H1 (cell line): ENCODE measurements around the gene NDUFA3. TPM values are rescaled to one million over a fixed set of nuclear protein-coding genes. Genes with fewer than 3 reads are reported as not detected.

Experiments
- CTCF ChIA-PET: fragments of 300-600 bp; sonication (Branson Sonifier 250); formaldehyde crosslinking; loops from one replicate; lab custom pipeline; 2021; ENCODE audit not compliant: partially characterized antibody; lab: Charles Lee
- POLR2A ChIA-PET: fragments of 300-600 bp; sonication (Branson Sonifier 250); formaldehyde crosslinking; loops from one replicate; lab custom pipeline; 2021; ENCODE audit warnings: inconsistent platforms; ENCODE audit not compliant: partially characterized antibody; lab: Charles Lee
- DNase-seq, 2 experiments: peaks; one replicate each; pipeline versions ENCODE4 v3.0.0 to v3.0.0-alpha.2; 2010 to 2022; ENCODE audit warnings: low spot score in 2 of 2, low read depth in 1 of 2, mixed read lengths in 1 of 2
- FAIRE-seq: peaks from 2 replicates; lab custom pipeline; 2011; peaks lifted over from hg19 to GRCh38; lab: Jason Lieb, UNC
- H2AFZ ChIP-seq: 2 replicates; pipeline ENCODE4 v1.8.1; 2012; ENCODE audit warnings: low read length, inconsistent platforms
- H2AK5ac ChIP-seq: 2 replicates; pipeline ENCODE4 v1.6.1; 2013; ENCODE audit warnings: low read depth, low read length
- H2BK120ac ChIP-seq: replicated peaks from 2 replicates; pipeline ENCODE3; 2013; ENCODE audit warnings: low read depth, low read length, inconsistent platforms
- H2BK12ac ChIP-seq: 2 replicates; pipeline ENCODE4 v1.6.1; 2013; ENCODE audit warnings: low read depth, low read length
- H2BK15ac ChIP-seq: 2 replicates; pipeline ENCODE4 v1.6.1; 2013; ENCODE audit warnings: low read length
- H2BK20ac ChIP-seq: 2 replicates; pipeline ENCODE4 v1.6.1; 2013; ENCODE audit warnings: low read length
- H2BK5ac ChIP-seq: 2 replicates; pipeline ENCODE4 v1.6.1; 2013; ENCODE audit warnings: low read depth, low read length
- H3K14ac ChIP-seq: 2 replicates; pipeline ENCODE4 v1.6.1; 2013; ENCODE audit warnings: inconsistent platforms; ENCODE audit not compliant: insufficient read length
- H3K18ac ChIP-seq: 2 replicates; pipeline ENCODE4 v1.6.1; 2013; ENCODE audit warnings: low read length; ENCODE audit errors: extremely low read depth
- H3K23ac ChIP-seq: 2 replicates; pipeline ENCODE4 v1.6.1; 2013; ENCODE audit warnings: inconsistent platforms; ENCODE audit not compliant: insufficient read length
- H3K23me2 ChIP-seq: 2 replicates; pipeline ENCODE4 v1.6.1; 2013; ENCODE audit warnings: low read depth, low read length
- H3K27ac ChIP-seq: 2 replicates; pipeline ENCODE4 v1.6.1; 2011; ENCODE audit warnings: low read depth, low read length, inconsistent platforms
- H3K27me3 ChIP-seq, 4 experiments: replicated peaks in 1 of 4; 1 replicate in 1 of 4; 2 replicates in 3 of 4; pipeline versions ENCODE4 v1.6.1 to v1.8.1; 2011 to 2013; ENCODE audit warnings: low read length in 3 of 4, mild to moderate bottlenecking in 3 of 4, inconsistent platforms in 2 of 4, mixed read lengths in 2 of 4, moderate library complexity in 1 of 4; ENCODE audit not compliant: control insufficient read depth in 3 of 4, insufficient read depth in 3 of 4; ENCODE audit errors: extremely low read depth in 1 of 4
- H3K36me3 ChIP-seq, 4 experiments: 2 replicates each; pipeline versions ENCODE4 v1.6.1 to v1.8.1; 2011 to 2013; ENCODE audit warnings: mild to moderate bottlenecking in 4 of 4, low read length in 3 of 4, moderate library complexity in 2 of 4, control low read depth in 1 of 4, inconsistent platforms in 1 of 4; ENCODE audit not compliant: insufficient read depth in 4 of 4, control insufficient read depth in 2 of 4
- H3K4ac ChIP-seq: replicated peaks from 2 replicates; pipeline ENCODE3; 2013; ENCODE audit warnings: low read length, low read depth, mixed read lengths, inconsistent platforms; ENCODE audit not compliant: insufficient read length
- H3K4me1 ChIP-seq, 4 experiments: replicated peaks in 1 of 4; 1 replicate in 1 of 4; 2 replicates in 3 of 4; pipeline versions ENCODE4 v1.6.1 to v1.8.1; 2011 to 2013; ENCODE audit warnings: low read length in 3 of 4, inconsistent platforms in 2 of 4, mixed read lengths in 1 of 4; ENCODE audit not compliant: insufficient read depth in 4 of 4, control insufficient read depth in 3 of 4
- H3K4me2 ChIP-seq, 2 experiments: 2 replicates each; pipeline versions ENCODE4 v1.6.1 to v1.8.1; 2011 to 2013; ENCODE audit warnings: low read depth in 2 of 2, low read length in 2 of 2, control low read depth in 1 of 2, inconsistent platforms in 1 of 2, mild to moderate bottlenecking in 1 of 2; ENCODE audit not compliant: insufficient read depth in 1 of 2
- H3K4me3 ChIP-seq, 4 experiments: fragments of 200-600, 300-600 bp in 1 of 4; sonication (generic), shearing (Covaris generic), sonication (Bioruptor Twin) in 1 of 4; 2 replicates each; pipeline versions ENCODE4 v1.5.1 to v1.8.1; 2011 to 2016; ENCODE audit warnings: low read length in 4 of 4, low read depth in 3 of 4, control low read depth in 2 of 4, inconsistent platforms in 2 of 4, mild to moderate bottlenecking in 2 of 4, mixed read lengths in 1 of 4, moderate library complexity in 1 of 4; ENCODE audit not compliant: insufficient read depth in 2 of 4; ENCODE audit errors: extremely low read depth in 1 of 4
- H3K56ac ChIP-seq: replicated peaks from 2 replicates; pipeline ENCODE3; 2013; ENCODE audit warnings: low read depth, mild to moderate bottlenecking, mixed read lengths, low read length, inconsistent platforms; ENCODE audit not compliant: insufficient read length
- H3K79me1 ChIP-seq: 2 replicates; pipeline ENCODE4 v1.6.1; 2013; ENCODE audit warnings: low read depth, low read length, control low read depth
- H3K79me2 ChIP-seq, 2 experiments: 2 replicates each; pipeline versions ENCODE4 v1.6.1 to v1.8.1; 2012 to 2013; ENCODE audit warnings: low read length in 2 of 2, mild to moderate bottlenecking in 2 of 2, inconsistent platforms in 1 of 2; ENCODE audit not compliant: insufficient read depth in 2 of 2, control insufficient read depth in 1 of 2
- H3K9ac ChIP-seq, 4 experiments: replicated peaks in 1 of 4; 1 replicate in 1 of 4; 2 replicates in 3 of 4; pipeline versions ENCODE4 v1.6.1 to v1.8.1; 2011 to 2013; ENCODE audit warnings: low read depth in 3 of 4, low read length in 3 of 4, control low read depth in 2 of 4, mild to moderate bottlenecking in 2 of 4, moderate library complexity in 2 of 4, inconsistent platforms in 1 of 4; ENCODE audit errors: extremely low read depth in 1 of 4
- H3K9me3 ChIP-seq, 2 experiments: 2 replicates each; pipeline versions ENCODE4 v1.6.1 to v1.8.1; 2012 to 2013; ENCODE audit warnings: mild to moderate bottlenecking in 2 of 2, moderate library complexity in 2 of 2, control low read depth in 1 of 2, inconsistent platforms in 1 of 2, low read depth in 1 of 2, low read length in 1 of 2, mixed read lengths in 1 of 2; ENCODE audit not compliant: insufficient read depth in 2 of 2
- H4K20me1 ChIP-seq, 2 experiments: replicated peaks in 1 of 2; 2 replicates each; pipeline versions ENCODE3 to v1.8.1; 2011 to 2013; ENCODE audit warnings: inconsistent platforms in 2 of 2, low read length in 2 of 2, mild to moderate bottlenecking in 1 of 2; ENCODE audit not compliant: insufficient read depth in 2 of 2, control insufficient read depth in 1 of 2
- H4K5ac ChIP-seq: 2 replicates; pipeline ENCODE4 v1.6.1; 2013; ENCODE audit warnings: low read length, low read depth, mixed read lengths, inconsistent platforms; ENCODE audit not compliant: insufficient read length
- H4K8ac ChIP-seq: 2 replicates; pipeline ENCODE4 v1.8.0; 2013; ENCODE audit warnings: mild to moderate bottlenecking, moderate library complexity, low read length, inconsistent platforms; ENCODE audit not compliant: insufficient read depth; ENCODE audit errors: extremely low read depth
- H4K91ac ChIP-seq: replicated peaks from 2 replicates; pipeline ENCODE3; 2013; ENCODE audit warnings: low read length, mixed read lengths, inconsistent platforms; ENCODE audit not compliant: insufficient read length
- ATF3 ChIP-seq: IDR thresholded peaks from 2 replicates; pipeline ENCODE4 v1.6.1; 2011; ENCODE audit warnings: low read depth, mild to moderate bottlenecking, low read length; ENCODE audit not compliant: insufficient read depth
- CREB1 ChIP-seq: IDR thresholded peaks from 2 replicates; pipeline ENCODE4 v1.6.1; 2012; ENCODE audit warnings: inconsistent platforms
- HDAC6 ChIP-seq: IDR thresholded peaks from one replicate; pipeline ENCODE4 v1.7.1; 2012; ENCODE audit warnings: low read depth, mild to moderate bottlenecking, inconsistent platforms, low read length, moderate library complexity
- KDM4A ChIP-seq: IDR thresholded peaks from one replicate; pipeline ENCODE4 v1.7.1; 2012; ENCODE audit warnings: low read depth, mild to moderate bottlenecking, moderate library complexity, low read length, inconsistent platforms; ENCODE audit not compliant: severe bottlenecking
- MAFK ChIP-seq: IDR thresholded peaks from 2 replicates; pipeline ENCODE4 v1.6.1; 2012; ENCODE audit warnings: low read depth, mild to moderate bottlenecking, improper control_type of control experiment, low read length
- NRF1 ChIP-seq: IDR thresholded peaks from 2 replicates; pipeline ENCODE4 v1.6.1; 2011; ENCODE audit warnings: mild to moderate bottlenecking, low read depth, low read length, improper control_type of control experiment
- POU5F1 ChIP-seq: IDR thresholded peaks from 2 replicates; pipeline ENCODE4 v1.6.1; 2011; ENCODE audit warnings: low read depth, mild to moderate bottlenecking, low read length, moderate library complexity
- RNF2 ChIP-seq: fragments of 200-900, 300-1000 bp; sonication (generic); IDR thresholded peaks from 2 replicates; pipeline ENCODE4 v1.7.1; 2016; ENCODE audit warnings: borderline replicate concordance, low read depth, mild to moderate bottlenecking, antibody characterized with exemption, low read length; ENCODE audit not compliant: poor library complexity, severe bottlenecking; ENCODE audit errors: missing control alignments
- SAP30 ChIP-seq: fragments of 300-600 bp; sonication (generic); IDR thresholded peaks from 2 replicates; pipeline ENCODE4 v1.7.1; 2012; ENCODE audit warnings: low read length, moderate library complexity, mild to moderate bottlenecking, inconsistent platforms; ENCODE audit not compliant: insufficient read depth, insufficient replicate concordance
- SIRT6 ChIP-seq: IDR thresholded peaks from one replicate; pipeline ENCODE4 v1.7.1; 2012; ENCODE audit warnings: low read length, inconsistent platforms
- SP4 ChIP-seq: IDR thresholded peaks from 2 replicates; pipeline ENCODE4 v1.6.1; 2012; ENCODE audit warnings: low read length, inconsistent platforms
- WGBS, 2 experiments: shearing (Covaris generic) in 1 of 2; methylation state at CpG; one replicate each; pipeline versions ENCODE4 v1.1.6 to v1.1.7; 2013 to 2015; ENCODE audit warnings: low lambda C conversion rate in 2 of 2, mixed read lengths in 2 of 2, inconsistent platforms in 1 of 2, low coverage in 1 of 2, missing lambda C conversion rate in 1 of 2; ENCODE audit not compliant: insufficient replicate concordance in 2 of 2, insufficient coverage in 1 of 2, insufficient read length in 1 of 2; ENCODE audit errors: extremely low coverage in 1 of 2, missing lambda C conversion rate in 1 of 2; 5-methylcytosine and 5-hydroxymethylcytosine counted together
- polyA plus RNA-seq, 7 experiments: library from polyadenylated mRNA; depleted of rRNA in 3 of 7; stranded (reverse) in 5 of 7; unstranded in 2 of 7; fragments of >200 nt in 5 of 7; fragments of 200-250 nt in 2 of 7; gene quantifications; 1 replicate in 5 of 7; 2 replicates in 1 of 7; 4 replicates in 1 of 7; pipeline versions ENCODE4 v1.2.1 to v1.2.3, GENCODE V29; 2011 to 2013; ENCODE audit warnings: missing spikeins in 2 of 7, mixed read lengths in 2 of 7
- total RNA-seq: library from RNA; stranded (reverse); fragmentation: NEBNext Ultra II Directional; extraction: Animal tissue kit (Norgen Biotek cat#: 25700); gene quantifications from 2 replicates; pipeline ENCODE4 v1.2.1, GENCODE V29; 2021

NDUFA3 gene
- total and polyA plus RNA-seq, 2 of the 8 experiments (the other 6 are each of a cell fraction or from before 2014, with no cell fraction given), result 175 to 208 TPM

GRCh38 chr19:54141356-54141755 lies 38.7 kb downstream of the NDUFA3 start:
- H3K4me2 ChIP-seq, result no peak overlapping the region
- H3K23ac ChIP-seq, result no peak overlapping the region
- H2BK20ac ChIP-seq, result no peak overlapping the region
- H3K9me3 ChIP-seq, result no peaks in the 10 kb centered on the region
- no peak overlapping the region for H3K9ac ChIP-seq
- DNase-seq, result no peak
- no peak overlapping the region for H2AFZ ChIP-seq
- TF ChIP-seq SAP30 (no peak), CREB1 (no peak), ATF3 (no peak), MAFK (no peak), RNF2 (no peak), KDM4A (no peak), SIRT6 (no peak), SP4 (no peak), POU5F1 (no peak), NRF1 (no peak), HDAC6 (no peak)
- peaks cover 0 to 22% (median 7%) of the 10 kb centered on the region in 4 experiments; a peak in 5 of 7 replicates for H3K4me1 ChIP-seq
- no peak overlapping the region for H2BK120ac ChIP-seq
- no peak overlapping the region for H2BK12ac ChIP-seq
- no peak overlapping the region for H2AK5ac ChIP-seq
- no peak overlapping the region for H3K4me3 ChIP-seq
- H3K23me2 ChIP-seq, result peaks cover 8% of the 10 kb centered on the region
- H4K91ac ChIP-seq, result no peak overlapping the region
- no peak overlapping the region for H3K27ac ChIP-seq
- CTCF ChIA-PET, result interaction anchor here (0.8 kb wide), 1 partner anchor 18 kb away, joined by 3 read pairs; the partner anchor contains the start of gene LENG1
- peaks cover 36 to 52% of the 10 kb centered on the region in 2 experiments for H4K20me1 ChIP-seq
- POLR2A ChIA-PET, result interaction anchor here (1.8 to 15.7 kb wide), 2 partner anchors 13 to 26 kb away, joined by 5 to 348 read pairs; partner anchors contain the start of genes LENG1, PRPF31 and TFPT
- H3K79me1 ChIP-seq, result peaks cover 23% of the 10 kb centered on the region
- no peak overlapping the region for H3K14ac ChIP-seq
- H3K56ac ChIP-seq, result no peak overlapping the region
- WGBS, 2 experiments, result 91% methylated on average over 3 of the region's 3 CpGs; no CpG with 5 or more reads in 1 of the 2 experiments
- no peak overlapping the region for H3K18ac ChIP-seq
- peaks cover 29 to 48% (median 42%) of the 10 kb centered on the region in 4 experiments for H3K36me3 ChIP-seq
- FAIRE-seq, result no peak
- H4K5ac ChIP-seq, result no peak overlapping the region
- H4K8ac ChIP-seq, result no peak overlapping the region
- no peak overlapping the region for H2BK5ac ChIP-seq
- H3K79me2 ChIP-seq, result peaks cover 27 to 50% of the 10 kb centered on the region in 2 experiments
- no peak overlapping the region for H3K4ac ChIP-seq
- H2BK15ac ChIP-seq, result no peak overlapping the region
- no peaks in the 10 kb centered on the region for H3K27me3 ChIP-seq
